GM23338 (cell line): ENCODE results near the gene RAB39A.

Experiments
- CREB1 ChIP-seq: fragments of 250-450 bp; sonication (Bioruptor Pico); IDR thresholded peaks from 2 replicates; pipeline ENCODE4 v1.5.0; 2020; ENCODE audit warnings: low read depth, mild to moderate bottlenecking, moderate library complexity
- CTCF ChIP-seq, 2 experiments: fragments of 200-600 bp in 1 of 2; sonication (generic) in 1 of 2; conservative IDR thresholded peaks; 2 replicates each; pipeline versions ENCODE4 v1.5.1 to v1.6.1; 2016 to 2017; ENCODE audit warnings: antibody characterized with exemption in 2 of 2, low read depth in 2 of 2, mild to moderate bottlenecking in 2 of 2, moderate library complexity in 1 of 2
- ETS1 ChIP-seq: IDR thresholded peaks from 2 replicates; pipeline ENCODE4 v1.6.1; 2016; ENCODE audit warnings: antibody characterized with exemption
- EZH2 ChIP-seq: fragments of 200-600 bp; sonication (generic); IDR thresholded peaks from one replicate; pipeline ENCODE4 v1.8.0; 2017; ENCODE audit warnings: antibody characterized with exemption, mild to moderate bottlenecking, low read depth; ENCODE audit not compliant: unreplicated experiment
- EZH2phosphoT487 ChIP-seq: fragments of 200-600 bp; sonication (generic); IDR thresholded peaks from one replicate; pipeline ENCODE4 v1.8.1; 2018; ENCODE audit warnings: antibody characterized with exemption; ENCODE audit not compliant: unreplicated experiment
- JUNB ChIP-seq: IDR thresholded peaks from one replicate; pipeline ENCODE4 v1.6.1; 2016; ENCODE audit warnings: antibody characterized with exemption; ENCODE audit not compliant: unreplicated experiment
- POLR2AphosphoS5 ChIP-seq: IDR thresholded peaks from 2 replicates; pipeline ENCODE4 v1.6.1; 2016; ENCODE audit warnings: antibody characterized with exemption, low read depth
- REST ChIP-seq: IDR thresholded peaks from one replicate; pipeline ENCODE4 v1.6.1; 2018; ENCODE audit warnings: antibody characterized with exemption; ENCODE audit not compliant: unreplicated experiment
- STAT1 ChIP-seq: IDR thresholded peaks from one replicate; pipeline ENCODE4 v1.6.1; 2016; ENCODE audit warnings: antibody characterized with exemption; ENCODE audit not compliant: unreplicated experiment
- ZNF462 ChIP-seq: fragments of 250-450 bp; sonication (Bioruptor Pico); IDR thresholded peaks from 2 replicates; pipeline ENCODE4 v1.5.0; 2020; ENCODE audit warnings: mild to moderate bottlenecking, moderate library complexity

- no peak for TF ChIP-seq CTCF (conservative IDR thresholded peaks at IDR 0.05; ENCODE audit: low read depth in 2 of 2)
- TF ChIP-seq EZH2 = no peak
- no peak for TF ChIP-seq POLR2AphosphoS5
- no peak for TF ChIP-seq CREB1 (CRISPR knock-in tag)
- TF ChIP-seq STAT1 = no peak
- TF ChIP-seq ETS1 = no peak
- no peak for TF ChIP-seq REST
- TF ChIP-seq ZNF462 (CRISPR knock-in tag) = no peak
- TF ChIP-seq JUNB = no peak
- no peak for TF ChIP-seq EZH2phosphoT487
Measured at GRCh38 chr11:107931206-107931605, 3.0 kb downstream of the RAB39A start.
